GM06990 (cell line): Measurements from ENCODE around the gene HCN2.
"Not testable (repeated sequence)": the region's sequence is repeated elsewhere in the genome, so short reads cannot be mapped to it uniquely, and the experiment has no call there.

ENCODE experiments used
- DNase-seq: peaks from one replicate; pipeline ENCODE4 v3.0.0-alpha.2; 2011; ENCODE audit not compliant: insufficient read length; ENCODE audit errors: extremely low read depth
- H3K27me3 ChIP-seq: replicated peaks from 2 replicates; pipeline ENCODE4 v1.6.0; 2011; ENCODE audit warnings: low read length; ENCODE audit not compliant: control insufficient read depth, insufficient read depth
- H3K36me3 ChIP-seq: 2 replicates; pipeline ENCODE4 v1.5.1; 2011; ENCODE audit warnings: low read length; ENCODE audit not compliant: control insufficient read depth, insufficient read depth
- H3K4me3 ChIP-seq: replicated peaks from 2 replicates; pipeline ENCODE4 v1.5.1; 2011; ENCODE audit warnings: low read depth, mild to moderate bottlenecking, control low read depth, low read length
- CTCF ChIP-seq: IDR thresholded peaks from 2 replicates; pipeline ENCODE4 v1.5.1; 2011; ENCODE audit warnings: low read length, control low read depth, mild to moderate bottlenecking, inconsistent platforms; ENCODE audit not compliant: insufficient read depth, poor library complexity, severe bottlenecking

HCN2 gene

DNA sequence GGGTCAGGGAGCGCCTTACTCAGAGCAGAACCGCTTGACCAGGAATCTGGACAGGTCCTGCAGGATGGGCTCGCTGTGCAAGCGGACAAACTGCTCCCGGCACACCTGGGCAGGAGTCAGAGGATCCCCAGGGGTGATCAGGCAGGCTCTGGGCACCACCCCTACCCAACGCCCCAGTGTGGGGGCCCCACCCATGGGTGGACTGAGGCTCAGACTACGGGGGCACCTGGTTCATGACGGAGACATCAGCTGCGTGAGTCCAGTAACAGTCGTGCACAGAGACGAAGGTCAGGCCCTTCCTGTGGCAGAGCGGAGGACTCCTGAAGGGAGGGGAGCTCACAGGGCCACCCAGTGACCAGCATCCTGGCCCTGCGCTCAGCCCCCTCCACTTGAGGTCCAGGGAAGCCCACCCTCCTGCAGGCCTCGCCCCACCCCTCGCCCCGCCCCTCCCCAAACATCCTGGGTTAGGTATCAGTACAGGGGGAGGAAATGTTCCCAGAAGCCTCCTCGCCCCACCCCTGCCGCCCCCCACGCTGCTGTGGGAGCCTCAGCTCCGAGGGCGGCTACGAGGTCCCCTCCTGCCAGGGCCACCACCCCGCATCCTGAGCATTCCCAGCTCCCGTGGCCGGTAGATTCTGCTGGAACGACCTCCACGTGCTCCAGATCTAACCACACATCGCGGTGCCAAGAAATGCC is 28.0 kb downstream of the HCN2 start:
- Histone ChIP-seq H3K36me3 (peaks cover 19% of the 10 kb centered on the region), H3K27me3 (no peaks in the 10 kb centered on the region), H3K4me3 (no peak overlapping the region)
- no peak for TF ChIP-seq CTCF
- no peak for DNase-seq

GRCh38 chr19:618247-618619 is 28.6 kb downstream of the HCN2 start:
- H3K36me3 ChIP-seq = peaks cover 19% of the 10 kb centered on the region
- no peak for DNase-seq
- no peak for TF ChIP-seq CTCF
- H3K27me3 ChIP-seq = no peaks in the 10 kb centered on the region
- no peak overlapping the region for H3K4me3 ChIP-seq

DNA sequence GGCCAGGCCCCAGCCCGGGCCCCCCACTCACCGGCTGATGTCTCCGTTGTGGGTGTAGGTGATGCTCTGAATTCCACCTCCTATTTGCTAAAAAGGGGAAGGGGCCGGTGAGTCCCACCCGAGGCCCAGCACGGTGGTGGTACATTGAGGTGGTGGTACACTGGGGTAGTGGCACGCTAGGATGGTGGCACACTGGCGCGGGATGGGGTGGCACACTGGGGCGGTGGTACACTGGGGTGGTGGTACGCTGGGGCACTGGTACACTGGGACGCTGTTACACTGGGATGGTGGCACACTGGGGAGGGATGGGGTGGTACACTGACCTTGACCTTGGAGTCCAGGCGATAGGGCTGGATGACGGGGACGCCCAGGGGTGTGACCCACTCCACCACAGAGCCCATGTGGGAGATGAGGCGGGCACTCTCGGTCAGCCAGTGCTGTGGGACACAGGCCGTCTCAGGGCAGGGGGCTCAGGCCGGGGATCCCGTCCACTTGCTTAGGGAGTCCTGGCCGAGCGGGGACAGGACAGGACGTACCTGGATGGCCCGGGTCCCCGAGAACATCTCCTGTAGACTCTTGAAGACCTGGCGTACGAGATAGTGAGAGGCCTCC is 29.1 kb downstream of the HCN2 start:
- DNase-seq = no peak
- H3K36me3 ChIP-seq = peaks cover 21% of the 10 kb centered on the region
- no peak overlapping the region for H3K4me3 ChIP-seq
- TF ChIP-seq CTCF = no peak
- H3K27me3 ChIP-seq = no peaks in the 10 kb centered on the region

DNA sequence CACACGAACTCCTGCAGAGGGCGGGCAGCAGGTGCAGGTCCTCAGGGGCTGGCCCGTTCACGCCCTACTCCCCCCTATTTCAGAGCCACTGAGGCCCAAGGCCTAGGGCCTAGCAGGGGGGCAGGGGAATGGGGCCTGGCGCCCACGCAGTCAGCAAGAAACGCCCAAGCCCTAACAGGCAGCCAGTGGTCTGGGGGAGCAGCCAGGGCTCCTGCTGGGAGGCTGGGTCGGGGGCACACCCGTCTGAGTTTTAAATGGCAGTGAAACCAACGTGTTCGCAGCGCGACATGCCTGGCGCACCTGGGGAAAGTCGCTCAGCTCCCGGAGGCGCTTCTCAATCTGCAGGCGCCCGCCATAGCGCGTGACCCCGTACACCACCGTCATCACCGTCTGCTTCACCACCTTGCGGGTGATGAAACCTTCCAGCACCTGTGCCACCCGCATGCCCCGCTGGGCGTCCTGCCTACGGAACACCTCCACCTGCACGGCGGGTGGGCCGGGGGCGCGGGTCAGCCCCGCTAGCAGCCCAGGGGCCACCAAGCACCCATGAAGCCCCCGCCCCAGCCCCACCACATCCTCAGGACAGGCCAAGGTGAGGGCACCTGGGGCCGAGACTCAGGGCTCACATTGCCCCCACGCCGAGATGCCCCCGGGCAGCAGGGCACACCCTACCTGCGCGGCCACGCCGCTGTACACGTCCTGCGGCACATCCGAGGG is 29.8 kb downstream of the HCN2 start:
- Histone ChIP-seq H3K36me3 (peaks cover 21% of the 10 kb centered on the region), H3K27me3 (no peaks in the 10 kb centered on the region), H3K4me3 (no peak overlapping the region)
- TF ChIP-seq CTCF = no peak
- DNase-seq = no peak

GRCh38 chr19:620166-620862 is 30.6 kb downstream of the HCN2 start:
- H3K4me3 ChIP-seq = no peak overlapping the region
- no peaks in the 10 kb centered on the region for H3K27me3 ChIP-seq
- peaks cover 23% of the 10 kb centered on the region for H3K36me3 ChIP-seq
- no peak for TF ChIP-seq CTCF
- DNase-seq = no peak

- H3K36me3 ChIP-seq = peaks cover 23% of the 10 kb centered on the region
- not testable (repeated sequence) for DNase-seq, H3K27me3 ChIP-seq, H3K4me3 ChIP-seq
Observed at GRCh38 chr19:621191-621590, 31.5 kb downstream of the HCN2 start.
